Activated CD4-positive, alpha-beta memory T cell treated with anti-CD3 and anti-CD28 coated beads for 36 hours (primary cell): ENCODE data around the gene INO80. TPM values are rescaled to one million over a fixed set of nuclear protein-coding genes. Genes with fewer than 3 reads are reported as not detected.
"Not testable (repeated sequence)": the region's sequence is repeated elsewhere in the genome, so short reads cannot be mapped to it uniquely, and the experiment has no call there.

Experiments used
- CTCF ChIA-PET: fragments of 350-600 bp; sonication (Branson Sonifier 250); formaldehyde crosslinking; loops from one replicate; lab custom pipeline; 2021; ENCODE audit warnings: antibody characterized with exemption, inconsistent platforms; lab: Charles Lee
- POLR2A ChIA-PET: fragments of 350-600 bp; sonication (Branson Sonifier 250); formaldehyde crosslinking; loops from one replicate; lab custom pipeline; 2021; ENCODE audit warnings: antibody characterized with exemption; lab: Charles Lee
- DNase-seq: peaks from one replicate; pipeline ENCODE4 v3.0.0-alpha.2; 2020
- H3K27ac Mint-ChIP-seq: one replicate; pipeline ENCODE4 v1.8.0; 2021; ENCODE audit warnings: mixed read lengths
- H3K27me3 Mint-ChIP-seq: one replicate; pipeline ENCODE4 v1.8.0; 2021; ENCODE audit warnings: mixed read lengths
- H3K36me3 Mint-ChIP-seq: one replicate; pipeline ENCODE4 v1.8.0; 2021; ENCODE audit warnings: mixed read lengths
- H3K4me1 Mint-ChIP-seq: one replicate; pipeline ENCODE4 v1.8.0; 2021; ENCODE audit warnings: low read depth, mixed read lengths
- H3K4me3 Mint-ChIP-seq: one replicate; pipeline ENCODE4 v1.8.0; 2021; ENCODE audit warnings: mild to moderate bottlenecking, mixed read lengths
- H3K9me3 Mint-ChIP-seq: one replicate; pipeline ENCODE4 v1.8.0; 2021; ENCODE audit warnings: mixed read lengths
- intact Hi-C: fragments of 100-400 bp; cut with micrococcal nuclease; formaldehyde crosslinking; loops from one replicate; pipeline ENCODE4 v1.15.1; 2023
- total RNA-seq, 2 experiments: library from RNA; stranded (reverse); gene quantifications; one replicate each; pipeline ENCODE4 v1.2.3, GENCODE V29; 2021

INO80 gene
- total RNA-seq, 2 experiments from 2014 or later = 19.9 to 22.8 TPM

DNA sequence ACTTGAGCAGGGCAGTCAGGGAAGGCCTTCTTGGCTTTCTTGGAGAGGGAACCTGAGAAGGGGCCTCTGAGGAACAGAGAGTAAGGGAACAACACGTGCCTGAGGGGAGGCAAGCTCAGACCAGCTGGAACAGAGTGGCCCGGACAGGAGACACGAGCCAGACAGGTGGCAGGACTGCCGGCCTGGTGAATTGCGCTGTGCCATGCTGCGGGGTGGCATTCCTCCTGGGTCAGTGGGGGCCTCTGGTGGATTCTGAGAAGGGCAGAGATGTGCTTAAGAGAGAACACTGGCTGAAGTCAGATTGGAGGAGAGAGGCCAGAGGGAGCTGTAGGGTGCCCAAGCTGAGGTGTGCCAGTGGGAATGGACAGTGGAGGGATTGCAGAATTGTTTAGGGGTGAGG, 157.9 kb downstream of the INO80 start:
- no peak overlapping the region for H3K4me3 Mint-ChIP-seq
- H3K36me3 Mint-ChIP-seq = peaks cover 28% of the 10 kb centered on the region
- peaks cover 27% of the 10 kb centered on the region for H3K4me1 Mint-ChIP-seq
- intact Hi-C loops = no loop called here
- no peaks in the 10 kb centered on the region for H3K9me3 Mint-ChIP-seq
- H3K27ac Mint-ChIP-seq = no peak overlapping the region
- CTCF ChIA-PET = interaction anchor here (1.0 to 1.4 kb wide), 2 partner anchors 12 to 30 kb away, joined by 3 read pairs; no protein-coding TSS in a partner anchor
- DNase-seq = no peak
- H3K27me3 Mint-ChIP-seq = no peaks in the 10 kb centered on the region
- POLR2A ChIA-PET = no interaction called here

DNA sequence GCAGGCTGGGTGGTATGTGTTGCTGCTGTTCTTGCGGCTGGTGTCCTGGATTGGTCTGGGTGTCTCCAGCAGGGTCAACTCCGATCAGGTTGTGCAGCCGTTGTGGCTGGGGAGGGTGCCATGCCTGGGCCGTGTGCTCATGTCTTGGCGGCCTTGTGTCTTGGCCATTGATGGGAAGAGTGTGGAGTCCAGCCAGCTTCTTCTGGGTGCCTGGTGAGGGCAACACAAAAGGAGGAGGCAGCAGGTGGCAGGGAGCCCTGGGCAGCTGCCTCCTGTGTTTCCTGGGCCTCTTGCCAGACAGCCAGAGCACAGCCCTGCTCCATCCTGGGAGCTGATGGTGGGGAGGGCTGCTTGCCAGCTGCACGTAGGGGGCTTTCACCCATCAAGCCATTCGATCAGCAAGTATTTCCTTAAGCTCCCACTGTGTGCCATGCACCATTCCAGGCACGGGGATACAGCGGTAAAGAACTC, 158.5 kb downstream of the INO80 start:
- Mint-ChIP-seq H3K27ac (no peak overlapping the region), H3K27me3 (no peaks in the 10 kb centered on the region), H3K4me1 (peaks cover 29% of the 10 kb centered on the region), H3K36me3 (peaks cover 29% of the 10 kb centered on the region), H3K4me3 (no peak overlapping the region), H3K9me3 (no peaks in the 10 kb centered on the region)
- ChIA-PET POLR2A (no interaction called here), CTCF (interaction anchor here (1.4 kb wide), 1 partner anchor 12 kb away, joined by 3 read pairs; no protein-coding TSS in a partner anchor)
- intact Hi-C loops = no loop called here
- no peak for DNase-seq

DNA sequence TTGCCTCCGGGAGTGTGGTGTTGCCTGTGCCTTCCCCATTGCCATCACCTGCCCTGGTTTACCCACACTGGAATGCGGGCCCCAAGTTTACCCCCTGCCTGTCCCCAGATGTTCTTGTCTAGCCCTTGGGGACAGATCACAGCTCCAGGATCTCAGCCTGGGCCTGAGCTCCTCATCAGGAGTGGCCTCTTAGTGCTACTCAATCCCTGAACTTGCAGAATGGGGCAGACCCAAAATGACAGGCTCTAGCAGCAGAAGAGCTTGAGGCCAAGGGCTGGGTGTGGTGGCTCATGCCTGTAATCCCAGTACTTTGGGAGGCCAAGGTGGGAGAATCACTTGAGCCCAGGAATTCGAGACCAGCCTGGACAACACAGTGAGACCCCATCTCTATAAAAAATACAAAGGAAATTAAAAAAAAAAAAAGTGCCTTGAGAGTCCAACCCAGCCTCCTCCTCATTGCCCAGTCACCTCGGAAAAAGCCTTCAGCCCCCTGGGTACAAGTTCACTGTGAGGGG, 159.0 kb downstream of the INO80 start:
- intact Hi-C loops = no loop called here
- no peak for DNase-seq
- no peaks in the 10 kb centered on the region for H3K9me3 Mint-ChIP-seq
- peaks cover 29% of the 10 kb centered on the region for H3K36me3 Mint-ChIP-seq
- H3K27ac Mint-ChIP-seq = no peak overlapping the region
- ChIA-PET POLR2A (interaction anchor here (1.2 kb wide), 1 partner anchor 15 kb away, joined by 3 read pairs; no protein-coding TSS in a partner anchor), CTCF (interaction anchor here (1.4 kb wide), 1 partner anchor 11 kb away, joined by 3 read pairs; no protein-coding TSS in a partner anchor)
- H3K4me1 Mint-ChIP-seq = peaks cover 32% of the 10 kb centered on the region
- H3K27me3 Mint-ChIP-seq = no peaks in the 10 kb centered on the region
- H3K4me3 Mint-ChIP-seq = no peak overlapping the region

GRCh38 chr15:40956541-40956982, 159.5 kb downstream of the INO80 start:
- ChIA-PET CTCF (interaction anchor here (6.5 kb wide), 1 partner anchor 15 kb away, joined by 69 read pairs; no protein-coding TSS in a partner anchor), POLR2A (interaction anchor here (1.2 kb wide), 1 partner anchor 14 kb away, joined by 3 read pairs; no protein-coding TSS in a partner anchor)
- peak overlapping the region; percentile 4 for H3K4me3 Mint-ChIP-seq
- H3K9me3 Mint-ChIP-seq = no peaks in the 10 kb centered on the region
- peaks cover 29% of the 10 kb centered on the region for H3K36me3 Mint-ChIP-seq
- no peaks in the 10 kb centered on the region for H3K27me3 Mint-ChIP-seq
- H3K4me1 Mint-ChIP-seq = peaks cover 38% of the 10 kb centered on the region
- intact Hi-C loops = no loop called here
- DNase-seq = no peak
- H3K27ac Mint-ChIP-seq = no peak overlapping the region

DNA sequence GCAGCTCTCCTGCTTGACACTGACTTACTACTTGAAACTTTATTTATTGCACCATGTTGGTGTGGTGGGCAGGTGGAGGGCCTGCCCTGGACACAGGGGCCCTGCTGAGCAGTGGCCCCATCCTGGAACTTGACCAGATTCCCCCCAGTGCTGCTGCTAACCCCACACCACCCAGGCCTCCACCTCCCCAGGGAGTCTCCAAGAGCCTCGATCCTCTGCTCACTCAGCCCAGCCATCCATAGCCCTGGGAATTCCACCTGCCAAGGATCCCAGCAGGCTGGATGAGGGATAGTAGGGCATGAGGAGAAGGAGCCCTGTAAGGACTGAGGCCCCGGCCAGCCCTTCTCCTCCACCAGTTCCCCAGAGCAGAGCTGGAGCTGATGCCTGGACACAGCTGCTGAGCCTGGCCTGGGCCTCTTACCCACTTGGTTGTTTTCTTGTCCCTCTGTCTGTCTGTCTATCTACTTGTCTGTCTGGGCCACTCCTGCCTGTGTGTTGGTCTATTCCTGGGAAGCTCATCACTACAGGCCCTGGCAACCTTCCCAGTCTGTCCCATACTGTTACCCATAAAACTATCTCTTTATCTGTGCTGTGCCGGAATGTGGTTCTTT, 160.0 kb downstream of the INO80 start:
- H3K4me1 Mint-ChIP-seq = peaks cover 38% of the 10 kb centered on the region
- no peaks in the 10 kb centered on the region for H3K9me3 Mint-ChIP-seq
- DNase-seq = no peak
- CTCF ChIA-PET = interaction anchor here (6.5 kb wide), 1 partner anchor 15 kb away, joined by 69 read pairs; no protein-coding TSS in a partner anchor
- H3K4me3 Mint-ChIP-seq = peak overlapping the region; percentile 31
- H3K27me3 Mint-ChIP-seq = no peaks in the 10 kb centered on the region
- peaks cover 29% of the 10 kb centered on the region for H3K36me3 Mint-ChIP-seq
- no peak overlapping the region for H3K27ac Mint-ChIP-seq
- POLR2A ChIA-PET = interaction anchor here (1.2 kb wide), 1 partner anchor 14 kb away, joined by 3 read pairs; no protein-coding TSS in a partner anchor
- intact Hi-C loops = no loop called here

GRCh38 chr15:40955141-40955903, 160.8 kb downstream of the INO80 start:
- intact Hi-C loops = no loop called here
- Mint-ChIP-seq H3K27ac (no peak overlapping the region), H3K4me3 (peak overlapping the region; percentile 95), H3K27me3 (no peaks in the 10 kb centered on the region), H3K9me3 (no peaks in the 10 kb centered on the region), H3K36me3 (peaks cover 29% of the 10 kb centered on the region), H3K4me1 (peaks cover 38% of the 10 kb centered on the region)
- POLR2A ChIA-PET = interaction anchor here (1.2 kb wide), 1 partner anchor 13 kb away, joined by 3 read pairs; no protein-coding TSS in a partner anchor
- no peak for DNase-seq
- CTCF ChIA-PET = interaction anchor here (1.1 to 6.5 kb wide), 2 partner anchors 14 to 226 kb away, joined by 3 to 69 read pairs; no protein-coding TSS in a partner anchor

DNA sequence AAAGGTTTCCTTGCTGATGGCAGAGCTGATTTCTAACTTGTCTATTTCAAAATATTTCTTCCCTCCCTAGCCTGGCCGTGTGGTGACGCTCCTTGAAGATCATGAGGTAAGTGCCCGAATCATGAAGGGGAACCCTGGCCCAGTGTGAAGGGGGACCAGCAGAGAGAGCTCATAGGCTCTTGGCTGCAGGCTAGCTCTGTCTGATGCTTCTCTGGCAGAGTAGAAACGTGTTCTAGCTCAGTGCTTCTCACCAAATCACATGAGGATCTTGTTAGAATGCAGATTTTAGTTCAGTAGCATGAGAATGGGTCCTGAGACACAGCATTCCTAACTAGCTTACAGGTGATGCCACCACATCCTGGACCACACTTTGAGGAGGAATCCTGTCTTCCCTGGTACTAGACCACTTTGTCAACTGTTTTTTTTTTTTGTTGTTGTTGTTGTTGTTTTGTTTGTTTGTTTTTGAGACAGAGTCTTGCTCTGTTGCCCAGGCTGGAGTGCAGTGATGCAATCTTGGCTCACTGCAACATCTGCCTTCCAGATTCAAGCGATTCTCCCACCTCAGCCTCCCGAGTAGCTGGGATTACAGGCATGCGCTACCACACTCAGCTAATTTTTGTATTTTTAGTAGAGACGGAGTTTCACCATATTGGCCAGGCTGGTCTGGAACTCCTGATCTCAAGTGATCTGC, 161.8 kb downstream of the INO80 start:
- CTCF ChIA-PET = interaction anchor here (0.9 to 6.5 kb wide), 5 partner anchors 13 to 277 kb away, joined by 3 to 69 read pairs (median 3); partner anchors contain the start of gene CHP1
- H3K27me3 Mint-ChIP-seq, H3K9me3 Mint-ChIP-seq, DNase-seq: not testable (repeated sequence)
- intact Hi-C loops = loop anchor here (5.0 kb wide), 2 partner anchors 163 to 378 kb away; partner anchors contain the start of genes INO80, NUSAP1 and OIP5
- H3K36me3 Mint-ChIP-seq = peaks cover 29% of the 10 kb centered on the region
- peak overlapping the region; percentile 95 for H3K4me3 Mint-ChIP-seq
- H3K27ac Mint-ChIP-seq = peak overlapping the region; percentile 89
- H3K4me1 Mint-ChIP-seq = peaks cover 38% of the 10 kb centered on the region
- POLR2A ChIA-PET = interaction anchor here (0.5 to 1.5 kb wide), 4 partner anchors 47 to 379 kb away, joined by 4 to 7 read pairs (median 4); partner anchors contain the start of genes CHP1 and EXD1

- DNase-seq = no peak
- peaks cover 29% of the 10 kb centered on the region for H3K36me3 Mint-ChIP-seq
- no peaks in the 10 kb centered on the region for H3K27me3 Mint-ChIP-seq
- H3K4me1 Mint-ChIP-seq = peaks cover 38% of the 10 kb centered on the region
- peak overlapping the region; percentile 95 for H3K4me3 Mint-ChIP-seq
- ChIA-PET POLR2A (interaction anchor here (0.6 to 2.7 kb wide), 8 partner anchors 12 to 379 kb away, joined by 4 to 45 read pairs (median 6); partner anchors contain the start of genes CHP1, EXD1, INO80 and VPS18), CTCF (interaction anchor here (0.6 to 6.5 kb wide), 11 partner anchors 10 to 277 kb away, joined by 3 to 69 read pairs (median 3); partner anchors contain the start of genes CHP1, EXD1 and VPS18)
- H3K9me3 Mint-ChIP-seq = no peaks in the 10 kb centered on the region
- intact Hi-C loops = loop anchor here (2.0 to 5.0 kb wide), 6 partner anchors 23 to 379 kb away; partner anchors contain the start of genes CHP1, EXD1, INO80 and NUSAP1
- peak overlapping the region; percentile 89 for H3K27ac Mint-ChIP-seq
Observed at GRCh38 chr15:40953713-40954074, 162.4 kb downstream of the INO80 start.

DNA sequence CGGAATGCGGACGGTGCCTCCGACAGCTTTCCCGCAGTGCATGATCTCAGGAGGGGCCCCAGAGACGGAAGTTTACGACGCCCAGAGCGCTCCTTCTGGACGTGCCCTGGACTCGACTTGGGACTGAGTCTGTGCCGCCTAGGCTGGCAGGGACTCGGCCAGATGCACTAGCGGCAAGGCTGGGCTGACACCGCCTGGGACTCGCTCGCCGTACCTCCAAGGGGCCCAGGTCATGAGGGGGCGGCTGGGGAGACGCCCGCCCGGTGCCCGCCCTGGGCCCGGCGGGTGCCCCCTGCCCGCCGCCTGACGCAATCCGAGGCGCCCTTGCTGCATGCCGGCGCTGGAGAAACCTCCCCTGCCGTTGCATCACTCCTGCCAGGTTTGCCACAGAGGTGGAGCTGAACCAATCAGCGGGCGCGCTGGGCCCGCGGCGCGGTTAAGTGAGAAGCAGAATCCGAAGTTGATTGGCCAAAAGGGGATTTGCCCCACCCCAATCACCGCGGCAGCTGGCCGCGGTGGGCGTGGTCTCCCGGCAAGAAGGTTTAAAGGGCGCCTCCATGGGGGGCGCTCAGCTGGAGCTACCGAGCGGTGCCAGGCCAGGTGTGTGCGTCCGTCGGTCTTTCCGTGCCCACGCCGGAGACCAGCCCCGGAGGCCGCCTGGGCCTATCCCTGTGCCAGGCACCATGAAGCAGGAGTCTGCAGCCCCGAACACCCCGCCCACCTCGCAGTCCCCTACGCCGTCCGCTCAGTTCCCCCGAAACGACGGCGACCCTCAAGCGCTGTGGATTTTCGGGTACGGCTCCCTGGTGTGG, 163.0 kb downstream of the INO80 start, which contains the start of gene CHAC1:
CHAC1 (plus strand) TSS at position 571 of the 812 bp plus-strand sequence; CDS start at position 684, 113 bp downstream.
- ChIA-PET CTCF (interaction anchor here (0.6 to 6.5 kb wide), 12 partner anchors 9 to 278 kb away, joined by 3 to 69 read pairs (median 4); partner anchors contain the start of genes CHP1, EXD1 and VPS18), POLR2A (interaction anchor here (0.9 to 2.7 kb wide), 9 partner anchors 12 to 278 kb away, joined by 3 to 45 read pairs (median 6); partner anchors contain the start of genes CHP1, EXD1, INO80 and VPS18)
- Mint-ChIP-seq H3K36me3 (peaks cover 29% of the 10 kb centered on the region), H3K9me3 (no peaks in the 10 kb centered on the region), H3K4me1 (peaks cover 38% of the 10 kb centered on the region), H3K27me3 (no peaks in the 10 kb centered on the region), H3K27ac (peak within 1 kb of the TSS; percentile 89), H3K4me3 (peak within 1 kb of the TSS; percentile 95)
- DNase-seq = peak; percentile 98
- intact Hi-C loops = loop anchor here (2.0 to 5.0 kb wide), 6 partner anchors 22 to 379 kb away; partner anchors contain the start of genes CHP1, EXD1, INO80 and NUSAP1
